DOHH2 (cell line): ENCODE results near the gene BPHL.
"Not testable (repeated sequence)": the region's sequence is repeated elsewhere in the genome, so short reads cannot be mapped to it uniquely, and the experiment has no call there.

Experiments
- H3F3A ChIP-seq: fragments of 200-600 bp; sonication (generic), shearing (Covaris generic); 2 replicates; pipeline ENCODE4 v1.6.0; 2016; ENCODE audit warnings: antibody characterized with exemption, mild to moderate bottlenecking; ENCODE audit not compliant: control insufficient read depth, insufficient read depth
- H3K27ac ChIP-seq: fragments of 200-600 bp; sonication (generic); 2 replicates; pipeline ENCODE4 v1.5.1; 2014; ENCODE audit warnings: low read depth, mild to moderate bottlenecking, low read length, moderate library complexity
- H3K27me3 ChIP-seq: fragments of 200-600 bp; sonication (generic); 2 replicates; pipeline ENCODE4 v1.6.1; 2014; ENCODE audit warnings: mild to moderate bottlenecking, low read length, mixed read lengths; ENCODE audit not compliant: control insufficient read depth
- H3K36me3 ChIP-seq: fragments of 200-600 bp; sonication (generic); 2 replicates; pipeline ENCODE4 v1.6.1; 2014; ENCODE audit warnings: mild to moderate bottlenecking, low read length, moderate library complexity, mixed read lengths; ENCODE audit not compliant: control insufficient read depth
- H3K4me1 ChIP-seq: fragments of 200-600 bp; sonication (generic); 2 replicates; pipeline ENCODE4 v1.6.1; 2014; ENCODE audit warnings: mild to moderate bottlenecking, low read length, mixed read lengths; ENCODE audit not compliant: control insufficient read depth
- H3K4me2 ChIP-seq: fragments of 200-600 bp; sonication (generic); 2 replicates; pipeline ENCODE4 v1.6.0; 2014; ENCODE audit warnings: mild to moderate bottlenecking, low read length, moderate library complexity
- H3K4me3 ChIP-seq: fragments of 200-600 bp; sonication (generic); 2 replicates; pipeline ENCODE4 v1.5.1; 2014; ENCODE audit warnings: mild to moderate bottlenecking, low read length, mixed read lengths
- H3K79me2 ChIP-seq: fragments of 200-600 bp; sonication (generic); 2 replicates; pipeline ENCODE4 v1.6.1; 2014; ENCODE audit warnings: mild to moderate bottlenecking, low read length, mixed read lengths; ENCODE audit not compliant: control insufficient read depth
- H3K9me2 ChIP-seq: fragments of 200-600 bp; sonication (generic); replicated peaks from 2 replicates; pipeline ENCODE4 v1.6.1; 2014; ENCODE audit warnings: mild to moderate bottlenecking, low read length, mixed read lengths; ENCODE audit not compliant: control insufficient read depth
- H3K9me3 ChIP-seq: fragments of 200-600 bp; sonication (generic); 2 replicates; pipeline ENCODE4 v1.6.1; 2014; ENCODE audit warnings: antibody characterized with exemption, low read length, mixed read lengths; ENCODE audit not compliant: control insufficient read depth, insufficient read depth
- H4K20me1 ChIP-seq: fragments of 200-600 bp; sonication (generic); 2 replicates; pipeline ENCODE4 v1.6.0; 2014; ENCODE audit warnings: low read depth, mild to moderate bottlenecking, antibody characterized with exemption, low read length, moderate library complexity; ENCODE audit not compliant: control insufficient read depth, insufficient read depth
- EZH2phosphoT487 ChIP-seq: fragments of 200-600 bp; sonication (generic); IDR thresholded peaks from 2 replicates; pipeline ENCODE4 v1.6.1; 2017; ENCODE audit warnings: borderline replicate concordance, mild to moderate bottlenecking, antibody characterized with exemption, low read length, moderate library complexity, mixed read lengths
- TF ChIP-seq, protein P1 (sequence below): fragments of 200-600 bp; sonication (generic); IDR thresholded peaks from one replicate; pipeline ENCODE4 v1.5.1; 2014; ENCODE audit warnings: antibody characterized with exemption, mild to moderate bottlenecking, low read depth, low read length; ENCODE audit not compliant: poor library complexity, severe bottlenecking

Gene BPHL

DNA sequence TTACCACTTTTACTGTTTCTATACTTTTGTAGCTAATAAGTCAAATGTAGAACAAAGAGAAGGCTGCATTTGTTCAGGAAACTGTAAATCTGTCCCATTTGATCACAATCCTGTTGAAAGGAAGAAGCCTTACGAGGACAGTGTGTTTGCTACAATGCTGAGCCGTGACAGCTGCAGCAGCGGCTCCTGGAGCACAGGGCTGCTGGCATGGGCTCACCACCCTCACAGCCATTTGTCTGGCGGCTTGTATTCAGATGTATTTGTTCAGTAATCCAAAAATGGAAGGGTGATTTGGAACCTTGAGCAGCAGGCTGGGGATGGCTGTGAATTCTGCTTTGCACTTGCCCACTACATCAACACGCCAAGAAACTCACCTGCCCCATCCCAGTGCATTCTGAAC is 33.2 kb downstream of the BPHL start:
- no peak for TF ChIP-seq EZH2phosphoT487
- TF ChIP-seq, protein P1, sequence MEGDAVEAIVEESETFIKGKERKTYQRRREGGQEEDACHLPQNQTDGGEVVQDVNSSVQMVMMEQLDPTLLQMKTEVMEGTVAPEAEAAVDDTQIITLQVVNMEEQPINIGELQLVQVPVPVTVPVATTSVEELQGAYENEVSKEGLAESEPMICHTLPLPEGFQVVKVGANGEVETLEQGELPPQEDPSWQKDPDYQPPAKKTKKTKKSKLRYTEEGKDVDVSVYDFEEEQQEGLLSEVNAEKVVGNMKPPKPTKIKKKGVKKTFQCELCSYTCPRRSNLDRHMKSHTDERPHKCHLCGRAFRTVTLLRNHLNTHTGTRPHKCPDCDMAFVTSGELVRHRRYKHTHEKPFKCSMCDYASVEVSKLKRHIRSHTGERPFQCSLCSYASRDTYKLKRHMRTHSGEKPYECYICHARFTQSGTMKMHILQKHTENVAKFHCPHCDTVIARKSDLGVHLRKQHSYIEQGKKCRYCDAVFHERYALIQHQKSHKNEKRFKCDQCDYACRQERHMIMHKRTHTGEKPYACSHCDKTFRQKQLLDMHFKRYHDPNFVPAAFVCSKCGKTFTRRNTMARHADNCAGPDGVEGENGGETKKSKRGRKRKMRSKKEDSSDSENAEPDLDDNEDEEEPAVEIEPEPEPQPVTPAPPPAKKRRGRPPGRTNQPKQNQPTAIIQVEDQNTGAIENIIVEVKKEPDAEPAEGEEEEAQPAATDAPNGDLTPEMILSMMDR: no peak
- Histone ChIP-seq H3F3A (peaks cover 5% of the 10 kb centered on the region; the same call in 1 of the 2 replicates), H3K36me3 (peaks cover 43% of the 10 kb centered on the region), H4K20me1 (peaks cover under 1% of the 10 kb centered on the region; the same call in 1 of the 2 replicates), H3K79me2 (peaks cover 1% of the 10 kb centered on the region), H3K4me1 (peaks cover 34% of the 10 kb centered on the region), H3K27ac (peak overlapping the region; percentile 78), H3K9me3 (no peaks in the 10 kb centered on the region), H3K27me3 (no peaks in the 10 kb centered on the region), H3K4me3 (peak overlapping the region; percentile 50), H3K9me2 (no peaks in the 10 kb centered on the region), H3K4me2 (peak overlapping the region; percentile 72)

DNA sequence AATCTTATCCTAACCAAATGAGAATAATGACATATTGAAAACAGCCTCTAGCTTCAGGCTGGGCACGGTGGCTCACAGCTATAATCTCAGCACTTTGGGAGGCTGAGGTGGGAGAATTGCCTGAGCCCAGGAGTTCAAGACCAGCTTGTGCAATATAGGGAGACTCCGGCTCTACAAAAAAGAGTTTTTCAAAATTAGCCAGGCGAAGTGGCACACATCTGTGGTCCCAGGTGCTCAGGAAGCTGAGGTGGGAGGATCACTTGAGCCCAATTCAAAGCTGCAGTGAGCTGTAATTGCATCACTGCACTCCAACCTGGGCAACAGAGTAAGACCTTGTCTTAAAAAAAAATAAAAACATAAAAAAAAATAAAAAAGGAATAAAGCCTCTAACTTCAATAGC is 34.2 kb downstream of the BPHL start:
- Histone ChIP-seq H3K27me3 (no peaks in the 10 kb centered on the region), H4K20me1 (peaks cover 3% of the 10 kb centered on the region; the same call in 1 of the 2 replicates), H3K27ac (peak overlapping the region; percentile 78), H3K4me1 (peaks cover 37% of the 10 kb centered on the region), H3K36me3 (peaks cover 39% of the 10 kb centered on the region), H3K4me2 (peak overlapping the region; percentile 72), H3K9me3 (no peaks in the 10 kb centered on the region), H3F3A (peaks cover 5% of the 10 kb centered on the region; the same call in 1 of the 2 replicates), H3K4me3 (peak overlapping the region; percentile 50), H3K9me2 (no peaks in the 10 kb centered on the region), H3K79me2 (peaks cover 8% of the 10 kb centered on the region)
- TF ChIP-seq, protein P1: no peak
- TF ChIP-seq EZH2phosphoT487: no peak

DNA sequence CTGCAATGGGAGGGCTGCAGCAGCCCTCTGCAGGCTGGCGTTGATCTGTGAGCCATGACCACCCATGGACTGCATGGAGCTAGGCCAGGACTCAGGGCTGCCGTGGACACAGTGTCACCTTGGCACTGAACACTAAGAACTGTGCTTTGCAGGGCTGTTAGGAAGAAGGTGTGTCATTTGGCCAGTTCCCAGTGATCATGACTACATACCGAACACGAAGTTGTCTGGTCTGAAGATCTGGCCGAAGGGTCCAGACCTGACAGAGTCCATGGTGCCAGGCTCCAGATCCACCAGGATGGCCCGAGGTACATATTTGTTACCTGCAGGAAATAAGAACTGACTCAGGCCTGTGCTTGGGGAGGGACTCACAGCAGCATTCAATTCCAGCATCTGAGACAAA is 36.9 kb downstream of the BPHL start:
- H3K27me3 ChIP-seq, H3K9me3 ChIP-seq, H3K27ac ChIP-seq, H3K4me3 ChIP-seq, H3K9me2 ChIP-seq, H3K79me2 ChIP-seq, H3K4me2 ChIP-seq, H4K20me1 ChIP-seq: not testable (repeated sequence)
- Histone ChIP-seq H3F3A (peaks cover 22% of the 10 kb centered on the region), H3K36me3 (peaks cover 28% of the 10 kb centered on the region), H3K4me1 (peaks cover 50% of the 10 kb centered on the region)

GRCh38 chr6:3156184-3157130 is 37.9 kb downstream of the BPHL start:
- H3K9me3 ChIP-seq, H3K27me3 ChIP-seq, H3K9me2 ChIP-seq, H4K20me1 ChIP-seq, H3K79me2 ChIP-seq: not testable (repeated sequence)
- peak overlapping the region; percentile 97 for H3K4me2 ChIP-seq
- H3F3A ChIP-seq: peaks cover 30% of the 10 kb centered on the region
- 0 out of 2 replicates have a peak overlapping the region, but pooled peaks have one; percentile 0 for H3K27ac ChIP-seq
- peak overlapping the region; percentile 84 for H3K4me3 ChIP-seq
- H3K36me3 ChIP-seq: peaks cover 24% of the 10 kb centered on the region
- H3K4me1 ChIP-seq: peaks cover 57% of the 10 kb centered on the region
